HG03378 (cell line): ENCODE measurements around the gene KCNAB1.

Experiments used
- ATAC-seq: cut with Tn5 transposase; IDR thresholded peaks from one replicate; pipeline ENCODE4 v1.9.1; 2021; ENCODE audit warnings: mild to moderate bottlenecking, moderate library complexity; ENCODE audit not compliant: unreplicated experiment

Gene KCNAB1

DNA sequence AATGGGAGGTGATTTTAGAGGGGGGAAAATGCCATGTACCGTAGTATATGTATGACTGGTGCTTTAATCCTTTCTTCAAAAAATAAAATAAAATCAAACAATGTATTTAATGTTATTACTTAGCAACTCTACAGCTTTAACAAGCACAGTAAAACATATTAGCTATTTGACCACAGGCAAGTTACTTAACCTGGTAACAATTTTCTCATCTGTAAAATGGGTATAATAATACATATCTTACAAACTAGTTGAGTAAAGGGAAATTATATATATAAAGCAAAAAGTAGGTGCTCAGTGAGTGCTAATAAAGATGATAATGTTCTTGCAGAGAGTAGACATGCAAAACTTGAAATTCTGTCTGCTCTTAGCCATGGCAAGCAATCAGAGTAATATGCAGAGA lies 406.7 kb downstream of the KCNAB1 start:
- ATAC-seq, result no peak

DNA sequence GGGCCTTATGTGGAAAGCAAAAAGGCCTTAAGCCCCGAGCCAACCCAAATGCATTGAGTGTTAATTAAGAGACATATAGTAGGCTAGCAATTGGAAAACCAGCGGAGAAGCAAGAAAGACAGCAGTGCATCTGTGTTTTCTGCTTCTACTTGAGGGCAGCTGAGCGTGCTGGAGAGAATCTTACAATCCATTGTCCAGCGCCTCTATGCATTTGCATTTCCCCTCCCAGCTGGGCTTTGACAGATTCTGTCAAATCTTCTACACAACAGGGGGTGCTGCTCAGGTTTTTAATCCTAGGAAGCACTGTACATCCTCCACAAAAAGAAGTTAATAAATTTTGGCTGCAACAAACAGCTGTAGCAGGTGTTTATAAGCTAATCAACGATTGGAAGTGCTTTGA lies 410.6 kb downstream of the KCNAB1 start:
- ATAC-seq, result no peak

- ATAC-seq, result no peak
These were observed 412.4 kb downstream of the KCNAB1 start for GRCh38 chr3:156532730-156533129.

DNA sequence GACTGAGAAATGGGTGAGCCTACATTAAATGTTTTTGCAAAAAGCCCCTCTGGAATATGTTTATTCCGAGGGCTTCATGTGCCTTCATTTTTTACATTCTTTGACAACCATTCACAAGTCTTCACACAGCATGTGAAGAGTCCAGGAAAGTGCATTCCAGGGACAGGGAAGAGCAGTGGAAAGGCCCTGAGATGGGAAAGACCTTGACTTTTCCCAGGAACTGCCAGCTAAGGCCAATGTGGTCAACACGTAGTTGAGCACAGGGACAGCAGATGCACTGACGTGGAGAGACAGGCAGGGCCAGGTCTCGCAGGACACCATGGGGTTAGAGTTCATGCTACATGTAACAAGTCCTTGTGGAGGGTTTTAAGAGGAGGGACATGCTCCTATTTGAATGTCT lies 412.8 kb downstream of the KCNAB1 start:
- ATAC-seq, result no peak

DNA sequence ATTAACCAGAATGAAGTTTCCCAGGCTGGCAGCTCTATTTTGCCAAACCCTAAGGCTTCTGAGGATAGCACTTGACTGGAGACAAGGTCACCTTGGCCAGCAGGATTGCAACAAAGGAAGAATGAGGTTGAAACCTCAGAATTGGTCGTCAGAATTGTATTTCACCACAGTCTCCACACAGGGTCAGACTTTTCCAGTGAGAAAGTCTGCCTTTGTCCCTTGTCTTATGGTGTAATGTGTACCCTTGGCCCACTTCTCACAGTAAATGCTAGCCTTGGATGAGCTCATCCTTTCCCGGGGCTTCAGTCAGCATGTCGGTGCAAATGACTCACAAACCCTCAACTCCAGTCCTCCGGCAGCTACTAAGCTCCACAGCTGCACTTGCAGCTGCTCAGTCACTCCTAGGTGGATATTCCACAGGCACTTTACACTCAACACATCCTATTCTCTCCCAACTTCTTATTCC lies 414.8 kb downstream of the KCNAB1 start:
- ATAC-seq, result no peak

- ATAC-seq, result no peak
These were observed 415.4 kb downstream of the KCNAB1 start for GRCh38 chr3:156535798-156536197.

DNA sequence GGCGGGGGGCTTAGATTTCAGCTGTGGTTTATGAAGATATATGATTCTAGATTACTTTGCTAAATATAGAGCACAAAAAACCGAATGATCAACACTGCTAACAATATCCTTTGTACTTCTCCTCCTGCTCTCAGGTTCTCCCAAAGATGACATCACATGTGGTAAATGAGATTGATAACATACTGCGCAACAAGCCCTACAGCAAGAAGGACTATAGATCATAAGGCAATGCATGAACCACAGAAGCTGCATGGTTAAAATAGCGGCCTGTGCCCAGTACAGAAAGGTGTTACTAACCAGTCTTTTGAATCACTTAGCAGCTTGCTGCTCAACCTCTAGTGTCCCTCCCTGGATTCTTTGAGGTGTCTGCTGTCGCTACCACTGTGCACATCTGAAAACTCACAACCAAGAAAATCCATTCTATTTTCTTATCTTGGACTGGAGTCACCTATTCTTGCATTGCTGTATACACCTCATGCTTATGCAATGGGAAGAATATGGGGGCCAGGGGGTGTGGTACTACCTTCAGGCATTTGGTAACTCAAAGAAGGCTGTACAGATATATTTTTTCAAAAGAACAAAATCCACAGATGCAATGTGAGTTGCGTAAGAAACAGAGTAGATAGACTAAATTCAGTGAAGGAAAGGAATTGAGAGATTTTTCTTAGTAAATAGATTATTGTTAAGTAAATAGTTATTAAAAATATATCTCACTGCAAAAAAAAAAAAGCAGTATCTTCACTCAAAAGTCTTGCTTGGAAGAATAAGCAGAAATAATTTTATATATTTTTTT lies 416.3 kb downstream of the KCNAB1 start:
- ATAC-seq, result no peak

- ATAC-seq, result no peak
These were observed 418.7 kb downstream of the KCNAB1 start for GRCh38 chr3:156539051-156539450.

- no peak for ATAC-seq
These were observed 419.4 kb downstream of the KCNAB1 start for GRCh38 chr3:156539802-156540201.

- no peak for ATAC-seq
These were observed 422.0 kb downstream of the KCNAB1 start for GRCh38 chr3:156542101-156543042.

DNA sequence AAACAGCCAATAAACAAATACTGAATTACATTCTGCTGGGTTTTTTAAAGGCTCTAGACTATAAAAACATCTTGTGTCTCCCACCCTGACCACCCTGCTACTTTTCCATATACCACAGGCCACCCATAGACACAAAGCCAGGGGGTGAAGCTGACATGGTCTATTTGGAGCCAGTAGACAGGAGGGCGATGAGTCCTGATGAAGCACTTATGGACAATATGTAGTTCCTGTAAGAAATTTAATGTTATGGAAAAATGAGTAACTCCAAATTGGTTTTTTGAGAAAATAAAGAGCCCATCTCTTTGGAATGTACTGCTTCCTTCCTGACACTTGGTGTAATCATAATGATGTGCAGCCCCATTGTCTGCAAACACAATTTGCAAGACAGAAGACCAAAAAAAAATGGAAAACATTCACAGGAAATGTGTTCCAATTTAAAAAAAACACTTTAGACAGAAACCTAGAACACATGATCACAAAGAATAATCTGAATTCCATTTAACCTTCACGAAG lies 422.7 kb downstream of the KCNAB1 start:
- ATAC-seq, result no peak

- no peak for ATAC-seq
These were observed 427.3 kb downstream of the KCNAB1 start for GRCh38 chr3:156547637-156548036.

DNA sequence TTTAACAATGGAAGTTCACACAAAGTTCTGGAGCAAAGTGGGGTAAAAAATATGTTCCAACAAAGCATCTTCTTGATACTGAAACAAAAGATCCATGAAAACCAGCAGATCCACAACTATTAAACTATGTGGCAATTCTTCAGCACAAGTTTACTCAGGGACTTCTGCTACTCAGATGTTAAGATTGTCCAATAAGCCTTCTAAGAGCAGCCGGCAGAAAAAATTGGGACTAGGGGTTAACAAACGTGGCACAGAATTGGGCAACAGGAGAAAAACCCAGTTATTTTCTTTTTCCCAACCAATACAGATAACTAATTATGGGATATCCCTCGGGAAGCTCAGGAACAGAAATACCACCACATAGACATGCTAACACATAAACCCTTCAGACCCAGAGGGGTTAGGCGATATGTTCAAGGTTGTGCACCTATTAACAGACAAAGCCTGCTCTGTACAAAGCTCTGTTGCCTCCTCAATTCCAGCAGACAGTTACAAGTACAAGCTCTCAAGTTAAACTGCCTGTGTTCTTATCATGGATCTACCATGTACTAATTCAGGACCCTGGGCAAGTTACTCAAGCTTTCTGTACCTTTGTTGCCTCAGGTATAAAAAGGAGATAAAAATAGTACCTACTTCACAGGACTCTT lies 427.8 kb downstream of the KCNAB1 start:
- ATAC-seq, result no peak

DNA sequence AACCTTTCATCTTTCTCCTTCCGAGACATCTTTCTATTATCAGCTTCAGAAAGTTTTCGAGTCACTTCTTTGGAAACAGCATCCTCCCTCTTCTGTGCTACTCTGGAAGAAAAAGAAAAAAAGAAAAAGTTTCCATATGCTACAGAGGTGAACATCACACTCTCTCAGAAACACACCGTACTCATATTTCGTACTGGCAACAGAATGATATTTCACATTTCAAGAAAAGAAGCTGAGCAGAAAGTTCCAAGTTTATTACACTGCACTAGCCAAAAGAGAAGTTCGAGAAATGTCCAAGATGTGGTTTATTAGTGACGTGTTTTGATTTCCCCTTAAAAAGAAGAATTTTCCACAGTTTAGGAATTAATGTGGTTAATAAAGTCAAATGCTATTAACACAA lies 428.5 kb downstream of the KCNAB1 start:
- ATAC-seq, result no peak

- no peak for ATAC-seq
These were observed 430.9 kb downstream of the KCNAB1 start for GRCh38 chr3:156551261-156551660.

- no peak for ATAC-seq
These were observed 431.4 kb downstream of the KCNAB1 start for GRCh38 chr3:156551746-156552145.

DNA sequence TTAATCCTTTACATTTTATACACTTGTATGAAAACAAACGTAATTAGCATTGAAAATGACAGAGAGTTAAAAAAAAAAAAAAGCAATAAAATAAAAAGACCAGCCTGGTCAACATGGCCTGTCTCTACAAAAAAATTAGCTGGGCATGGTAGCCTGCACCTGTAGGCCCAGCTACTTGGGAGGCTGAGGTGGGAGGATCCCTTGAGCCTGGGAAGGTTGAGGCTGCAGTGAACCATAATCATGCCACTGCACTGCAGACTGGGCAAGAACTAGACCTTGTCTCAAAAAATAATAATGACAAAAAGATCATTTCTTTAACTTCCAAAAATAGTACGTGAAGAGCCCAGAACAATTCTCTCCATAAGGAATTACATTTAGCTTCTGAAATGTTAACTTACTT lies 432.6 kb downstream of the KCNAB1 start:
- no peak for ATAC-seq

DNA sequence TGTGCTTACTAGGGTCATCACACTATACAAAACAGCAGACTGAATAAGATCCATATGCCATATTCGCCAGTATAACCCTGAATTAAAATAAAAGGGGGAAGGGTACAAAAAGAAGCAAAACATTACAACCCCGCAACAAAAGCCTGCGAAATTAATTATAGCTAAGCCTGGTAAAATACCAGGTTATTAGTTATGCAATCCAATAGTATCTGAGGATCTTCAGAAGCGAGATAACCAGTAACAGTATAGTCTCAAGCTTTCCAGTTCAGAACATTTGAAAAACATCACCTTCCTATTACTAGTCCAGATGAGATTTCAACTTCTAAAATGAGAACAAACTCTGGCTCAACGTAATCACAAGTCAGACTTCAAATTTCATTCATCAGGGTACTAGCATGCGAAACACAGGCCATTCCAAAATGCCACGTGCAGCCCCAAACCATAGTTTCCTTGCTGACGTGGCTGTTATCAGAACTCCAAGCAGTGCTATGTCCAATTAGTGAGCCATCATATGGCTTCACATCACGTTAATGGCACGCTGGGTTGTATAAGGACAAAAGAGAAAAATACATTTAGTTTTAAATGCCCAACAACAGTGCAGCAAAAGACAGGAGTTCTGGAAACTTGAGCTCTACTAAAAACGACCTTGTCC lies 433.5 kb downstream of the KCNAB1 start:
- no peak for ATAC-seq

DNA sequence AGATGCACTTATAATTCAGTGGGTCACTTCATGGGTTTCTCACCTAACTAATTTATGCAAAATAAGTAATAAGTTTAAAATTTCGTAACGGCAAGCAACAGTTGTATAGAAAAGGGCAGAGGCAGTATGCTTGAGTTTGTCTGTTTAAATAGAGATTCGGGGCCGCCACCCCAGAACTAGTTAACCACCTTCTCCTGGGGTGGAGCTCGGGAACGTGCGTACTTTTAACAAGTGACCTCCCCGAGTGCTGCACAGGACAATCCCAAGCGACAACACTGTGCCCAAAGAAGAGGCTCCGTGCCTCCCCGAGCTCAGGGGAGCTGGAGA lies 434.1 kb downstream of the KCNAB1 start:
- no peak for ATAC-seq

DNA sequence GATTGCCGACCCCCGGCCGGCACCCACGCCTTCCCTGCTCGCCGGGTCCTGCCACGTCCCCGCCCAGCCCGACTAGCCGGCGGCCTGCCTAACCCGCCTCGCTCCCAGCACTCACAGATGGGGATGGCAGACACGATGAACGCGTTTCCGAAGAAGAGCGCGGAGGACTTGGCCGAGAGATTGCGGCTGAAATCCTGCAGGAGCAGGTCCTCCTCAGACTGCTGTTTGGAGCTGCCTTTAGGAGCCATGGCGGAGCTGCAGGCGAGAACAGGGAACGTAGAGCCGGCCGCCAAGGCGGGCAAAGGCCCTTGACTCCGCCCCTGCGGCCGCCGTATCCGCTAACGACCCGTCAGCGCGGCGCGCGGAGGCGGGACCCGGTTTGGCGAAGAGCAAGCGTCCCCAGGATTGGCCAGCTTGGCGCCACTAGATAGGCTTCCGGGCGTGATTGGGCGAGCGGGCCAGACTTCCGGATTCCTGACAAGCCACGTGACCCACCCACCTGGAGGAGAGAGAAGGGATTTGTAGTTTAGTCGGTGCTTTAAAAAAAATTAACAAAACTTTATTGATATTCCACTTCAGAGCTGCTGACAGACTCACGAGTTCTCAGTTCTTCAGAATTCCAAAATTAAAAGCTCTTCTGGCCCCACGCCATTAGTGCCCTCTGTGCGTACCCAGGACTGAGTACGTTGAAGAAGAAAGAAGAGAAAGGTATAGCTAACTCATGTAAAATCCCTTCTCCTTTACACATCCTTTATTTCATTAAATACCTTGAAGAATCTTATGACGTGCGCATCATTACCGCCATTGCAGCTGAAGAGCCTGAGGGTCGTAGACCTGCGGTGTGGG lies 434.7 kb downstream of the KCNAB1 start, which contains the start of gene SSR3:
Gene SSR3, minus strand, starts transcription at position 276 of the 846 bp plus-strand sequence. Its CDS starts 28 bp downstream, at position 248.
- ATAC-seq, result peak; percentile 96
